Lung (tissue), 12 donors: Measurements from ENCODE around the gene DEPDC4. TPM values are rescaled to one million over a fixed set of nuclear protein-coding genes. Genes with fewer than 3 reads are reported as not detected.
A peak's percentile ranks its signal among the peaks of the same experiment; 100 is the strongest.
"Not testable (repeated sequence)": the region's sequence is repeated elsewhere in the genome, so short reads cannot be mapped to it uniquely, and the experiment has no call there.

ENCODE experiments used
- ATAC-seq: fragments of 200-7000 bp; cut with Tn5 transposase; one replicate; pipeline ENCODE4 v1.9.1; 2020; ENCODE audit warnings: moderate number of reproducible peaks; ENCODE audit not compliant: insufficient read depth, low FRiP score
- DNase-seq, 3 donors: peaks; one replicate each; pipeline ENCODE4 v3.0.0-alpha.2; 2013 to 2017
- H3K27ac ChIP-seq, 2 donors: one replicate each; pipeline ENCODE4 v1.5.1; 2013; ENCODE audit warnings: mild to moderate bottlenecking in 2 of 2, moderate library complexity in 2 of 2, control low read depth in 1 of 2, inconsistent platforms in 1 of 2, low read depth in 1 of 2, low read length in 1 of 2
- H3K27me3 ChIP-seq, 3 donors: one replicate each; pipeline ENCODE4 v1.5.1; 2013; ENCODE audit warnings: low read length in 2 of 3; ENCODE audit not compliant: control insufficient read depth in 3 of 3, insufficient read depth in 3 of 3
- H3K36me3 ChIP-seq, 4 donors: one replicate each; pipeline ENCODE4 v1.5.1; 2013; ENCODE audit warnings: low read length in 4 of 4, mild to moderate bottlenecking in 1 of 4, moderate library complexity in 1 of 4; ENCODE audit not compliant: control insufficient read depth in 4 of 4, insufficient read depth in 4 of 4
- H3K4me1 ChIP-seq, 5 donors: one replicate each; pipeline ENCODE4 v1.5.1; 2013; ENCODE audit warnings: low read length in 5 of 5, mild to moderate bottlenecking in 2 of 5, moderate library complexity in 1 of 5; ENCODE audit not compliant: control insufficient read depth in 5 of 5, insufficient read depth in 5 of 5
- H3K4me3 ChIP-seq: one replicate; pipeline ENCODE4 v1.5.1; 2013; ENCODE audit warnings: mild to moderate bottlenecking, control low read depth, moderate library complexity
- H3K9ac ChIP-seq, 2 donors: one replicate each; pipeline ENCODE4 v1.5.1; 2013; ENCODE audit warnings: low read length in 2 of 2, control low read depth in 1 of 2; ENCODE audit not compliant: insufficient read depth in 1 of 2
- H3K9me3 ChIP-seq, 4 donors: one replicate each; pipeline ENCODE4 v1.5.1; 2013; ENCODE audit warnings: low read length in 3 of 4, mild to moderate bottlenecking in 1 of 4, moderate library complexity in 1 of 4; ENCODE audit not compliant: control insufficient read depth in 4 of 4, insufficient read depth in 3 of 4
- CTCF ChIP-seq: IDR thresholded peaks from 2 replicates; pipeline ENCODE4 v1.5.1; 2012; ENCODE audit warnings: mild to moderate bottlenecking; ENCODE audit errors: control extremely low read depth, extremely low read depth
- WGBS, 2 donors: extraction: QIAGEN DNeasy Blood & Tissue Kit; methylation state at CpG; one replicate each; pipeline ENCODE4 v1.1.7; 2013; 5-methylcytosine and 5-hydroxymethylcytosine counted together
- polyA plus RNA-seq, 2 donors: library from polyadenylated mRNA; stranded (reverse); fragments of 200-250 nt; gene quantifications; one replicate each; pipeline ENCODE4 v1.2.1, GENCODE V29; 2013
- total RNA-seq, 2 donors: library from RNA; depleted of rRNA in 1 of 2; stranded (reverse); fragments of >200 nt in 1 of 2; gene quantifications; one replicate each; pipeline ENCODE4 v1.2.1, GENCODE V29; 2014 to 2021
- donor health status: control.
- donor health status: control.
- donor health status: Bipolar disorder and iron deficiency.
- donor health status: healthy.
- donor health status: DM: yes; HTN: yes; CAD: no.

DEPDC4 gene
- total and polyA plus RNA-seq, 4 donors, result 0.54 to 6.2 (median 1.2) TPM

GRCh38 chr12:100229876-100230275 is 37.0 kb downstream of the DEPDC4 start:
- H3K27me3 ChIP-seq, result no peaks in the 10 kb centered on the region
- H3K9ac ChIP-seq, result no peak overlapping the region
- H3K4me3 ChIP-seq, result no peak overlapping the region
- no peak overlapping the region for H3K27ac ChIP-seq
- H3K4me1 ChIP-seq, result no peaks in the 10 kb centered on the region
- H3K9me3 ChIP-seq, result no peaks in the 10 kb centered on the region
- 48 to 64% methylated on average over 4 of the region's 4 CpGs for WGBS, 2 donors
- ATAC-seq, result peak; percentile 28
- TF ChIP-seq CTCF, result no peak
- H3K36me3 ChIP-seq, result peaks cover 0 to 7% (median 4%) of the 10 kb centered on the region in 4 donors
- peak in 1 of 3 donors; percentile 18 for DNase-seq

GRCh38 chr12:100229036-100229635 is 37.7 kb downstream of the DEPDC4 start:
- H3K4me1 ChIP-seq, result no peaks in the 10 kb centered on the region
- no peak overlapping the region for H3K9ac ChIP-seq
- ATAC-seq (no peak), DNase-seq (no peak)
- H3K27ac ChIP-seq, result no peak overlapping the region
- no peaks in the 10 kb centered on the region for H3K9me3 ChIP-seq
- no peaks in the 10 kb centered on the region for H3K27me3 ChIP-seq
- WGBS, 2 donors, result 93 to 94% methylated on average over 5 of the region's 5 CpGs
- TF ChIP-seq CTCF, result no peak
- H3K4me3 ChIP-seq, result no peak overlapping the region
- H3K36me3 ChIP-seq, result peaks cover 0 to 8% (median 4%) of the 10 kb centered on the region in 4 donors

- Histone ChIP-seq H3K36me3 (peaks cover 4 to 18% (median 6%) of the 10 kb centered on the region in 4 donors), H3K27me3 (no peaks in the 10 kb centered on the region), H3K4me3 (no peak overlapping the region), H3K9me3 (no peaks in the 10 kb centered on the region), H3K9ac (no peak overlapping the region), H3K4me1 (no peaks in the 10 kb centered on the region), H3K27ac (no peak overlapping the region)
- DNase-seq (no peak), ATAC-seq (no peak)
- TF ChIP-seq CTCF, result no peak
Measured at GRCh38 chr12:100225491-100225890, 41.4 kb downstream of the DEPDC4 start.

GRCh38 chr12:100222173-100222572 is 44.7 kb downstream of the DEPDC4 start:
- ATAC-seq, result not testable (repeated sequence)
- 96 to 97% methylated on average over 6 of the region's 6 CpGs for WGBS, 2 donors
- H3K36me3 ChIP-seq, result peaks cover 5 to 36% (median 17%) of the 10 kb centered on the region in 4 donors

More at GRCh38 chr12:100222173-100222572, 44.7 kb downstream of the DEPDC4 start:
- H3K4me1 ChIP-seq, DNase-seq, H3K9ac ChIP-seq, H3K27ac ChIP-seq, H3K27me3 ChIP-seq, H3K9me3 ChIP-seq, H3K4me3 ChIP-seq: not testable (repeated sequence)
